Testis (tissue), 2 donors: ENCODE data around the gene PRKCA.

ENCODE experiments used
- POLR2A ChIP-seq: fragments of 450-650 bp; IDR thresholded peaks from one replicate; pipeline ENCODE4 v1.6.1; 2017; ENCODE audit warnings: antibody characterized with exemption, mild to moderate bottlenecking, moderate library complexity
- TF ChIP-seq, protein P1 (sequence below), 3 experiments: fragments of 450-650 bp in 2 of 3; fragments of 200-600 bp in 1 of 3; sonication (generic) in 1 of 3; IDR thresholded peaks; one replicate each; pipeline ENCODE4 v1.5.1; 2016 to 2019; ENCODE audit warnings: antibody characterized with exemption in 3 of 3, mild to moderate bottlenecking in 2 of 3, moderate library complexity in 1 of 3

GRCh38 chr17:66285149-66285548 is 17.3 kb upstream of the PRKCA start:
- TF ChIP-seq, protein P1, sequence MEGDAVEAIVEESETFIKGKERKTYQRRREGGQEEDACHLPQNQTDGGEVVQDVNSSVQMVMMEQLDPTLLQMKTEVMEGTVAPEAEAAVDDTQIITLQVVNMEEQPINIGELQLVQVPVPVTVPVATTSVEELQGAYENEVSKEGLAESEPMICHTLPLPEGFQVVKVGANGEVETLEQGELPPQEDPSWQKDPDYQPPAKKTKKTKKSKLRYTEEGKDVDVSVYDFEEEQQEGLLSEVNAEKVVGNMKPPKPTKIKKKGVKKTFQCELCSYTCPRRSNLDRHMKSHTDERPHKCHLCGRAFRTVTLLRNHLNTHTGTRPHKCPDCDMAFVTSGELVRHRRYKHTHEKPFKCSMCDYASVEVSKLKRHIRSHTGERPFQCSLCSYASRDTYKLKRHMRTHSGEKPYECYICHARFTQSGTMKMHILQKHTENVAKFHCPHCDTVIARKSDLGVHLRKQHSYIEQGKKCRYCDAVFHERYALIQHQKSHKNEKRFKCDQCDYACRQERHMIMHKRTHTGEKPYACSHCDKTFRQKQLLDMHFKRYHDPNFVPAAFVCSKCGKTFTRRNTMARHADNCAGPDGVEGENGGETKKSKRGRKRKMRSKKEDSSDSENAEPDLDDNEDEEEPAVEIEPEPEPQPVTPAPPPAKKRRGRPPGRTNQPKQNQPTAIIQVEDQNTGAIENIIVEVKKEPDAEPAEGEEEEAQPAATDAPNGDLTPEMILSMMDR (IDR thresholded peaks at IDR 0.05): no peak
- no peak for TF ChIP-seq POLR2A
